ENCODE data around the gene SPATA19.

DNA sequence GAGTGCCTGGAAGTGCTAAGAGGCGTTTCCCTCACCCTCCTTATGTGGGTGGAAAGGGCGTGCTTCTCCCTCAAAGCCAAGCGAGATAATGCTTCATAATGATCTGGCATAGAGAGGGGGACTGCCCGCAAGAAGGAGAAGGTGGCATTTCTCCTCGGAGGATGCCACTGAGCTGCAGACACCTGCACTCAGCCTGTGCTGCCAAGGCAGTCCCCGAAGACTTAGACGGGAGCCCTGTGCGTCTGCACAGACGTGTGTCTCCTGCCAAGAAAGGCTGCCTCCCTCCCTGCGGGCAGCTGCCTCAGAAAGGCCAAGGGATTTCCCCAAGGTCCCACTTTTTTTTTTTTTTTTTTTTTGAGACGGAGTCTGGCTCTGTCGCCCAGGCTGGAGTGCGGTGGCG, 48.1 kb upstream of the SPATA19 start:
- no peak for TF ChIP-seq POLR2AphosphoS5 (IDR thresholded peaks at IDR 0.05; ENCODE audit: borderline replicate concordance, low read depth, low read length)
- no peak for TF ChIP-seq EZH2 (IDR thresholded peaks at IDR 0.05)
- TF ChIP-seq FOXP2 (optimal IDR thresholded peaks at IDR 0.05; ENCODE audit: control extremely low read depth, extremely low read length, insufficient read depth): no peak

Data from SK-N-MC (cell line).